CD4-positive, alpha-beta T cell treated with Interleukin-4 for 1 hour (primary cell): Measurements from ENCODE around the gene CD72.
"Not testable (repeated sequence)": the region's sequence is repeated elsewhere in the genome, so short reads cannot be mapped to it uniquely, and the experiment has no call there.

Source experiments
- DNase-seq, 2 donors: peaks; one replicate each; pipeline ENCODE4 v3.0.0-alpha.2; 2020 to 2022

Gene CD72

DNA sequence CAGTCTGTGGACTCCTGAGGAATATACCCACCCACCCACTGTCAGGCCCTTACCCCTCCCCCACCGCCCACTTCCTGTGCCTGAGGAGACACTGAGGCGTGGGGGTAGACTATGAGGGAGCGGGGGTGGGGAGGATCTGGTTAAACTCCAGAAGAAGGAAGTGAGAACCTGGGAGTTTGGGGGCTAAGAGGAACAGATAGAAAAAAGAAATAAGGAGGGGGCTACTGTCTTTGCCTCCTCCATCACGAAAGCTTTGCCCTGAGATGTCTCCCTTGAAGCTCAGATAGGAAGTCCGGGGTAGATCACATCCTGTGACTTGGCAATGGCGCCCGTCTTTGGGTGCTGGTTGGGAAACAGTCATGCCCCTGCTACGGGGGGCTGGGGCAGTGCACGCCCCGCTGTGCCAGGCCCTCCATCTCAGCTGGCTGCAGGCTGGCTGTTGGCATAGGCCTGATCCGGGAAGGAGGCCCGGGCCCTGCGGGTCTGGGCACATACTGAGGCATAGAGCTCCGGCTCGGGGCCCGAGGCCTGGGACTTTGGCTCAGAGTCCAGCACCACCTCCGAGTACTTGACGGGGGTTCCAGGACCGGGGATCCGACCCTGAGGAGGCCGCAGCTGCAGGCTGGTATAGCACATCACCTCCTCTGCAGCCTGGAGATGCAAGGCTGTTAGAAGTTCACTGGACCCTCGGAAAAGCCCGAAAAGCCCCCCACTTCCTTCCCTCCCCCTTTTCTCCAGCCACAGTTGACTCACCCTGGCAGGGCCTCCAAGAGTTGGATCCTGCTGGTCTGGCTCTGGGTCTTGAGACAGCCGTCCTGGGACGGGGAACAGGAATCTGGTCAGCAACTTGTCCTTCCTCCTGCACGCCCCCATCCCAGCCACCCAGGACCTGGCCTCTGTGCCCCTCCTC is 31.5 kb upstream of the CD72 start:
- peak in 1 of 2 donors; percentile 46 for DNase-seq

DNA sequence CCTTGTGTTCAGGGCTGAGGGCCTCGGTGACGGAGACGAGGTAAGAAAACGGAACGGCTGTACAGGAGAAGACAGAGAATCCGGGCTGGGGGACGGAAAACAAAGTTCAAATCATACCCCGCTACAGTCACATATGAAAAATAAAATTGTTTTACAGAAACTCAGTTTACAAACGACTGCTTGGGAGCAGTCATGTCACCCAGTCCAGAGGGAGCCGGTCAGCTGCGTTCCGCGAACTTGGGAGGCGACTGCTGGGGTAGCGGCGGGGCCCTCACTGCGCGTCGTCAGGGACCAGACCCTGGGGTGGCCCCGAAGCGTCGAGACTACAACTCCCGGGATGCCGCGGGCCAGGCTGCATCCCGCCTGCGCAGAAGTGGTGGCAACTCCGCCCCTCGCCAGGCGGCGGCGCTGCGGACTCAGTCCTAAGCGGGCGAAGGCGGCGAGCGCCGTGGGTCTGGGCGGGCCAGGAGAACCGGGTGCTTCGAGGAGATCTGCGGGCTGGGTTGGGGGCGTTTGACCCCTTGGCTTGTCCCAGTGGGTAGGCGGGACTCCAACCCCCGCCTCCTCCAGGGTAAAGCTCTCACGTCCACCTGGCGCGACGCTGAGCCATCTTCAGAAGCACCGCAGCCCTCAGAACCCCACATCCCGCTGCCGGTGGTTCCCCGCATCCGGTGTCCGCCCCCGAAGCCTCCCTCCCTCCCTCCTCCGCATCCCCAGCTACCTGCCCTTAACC is 28.5 kb upstream of the CD72 start:
- DNase-seq: peak; percentile 91 to 92

DNA sequence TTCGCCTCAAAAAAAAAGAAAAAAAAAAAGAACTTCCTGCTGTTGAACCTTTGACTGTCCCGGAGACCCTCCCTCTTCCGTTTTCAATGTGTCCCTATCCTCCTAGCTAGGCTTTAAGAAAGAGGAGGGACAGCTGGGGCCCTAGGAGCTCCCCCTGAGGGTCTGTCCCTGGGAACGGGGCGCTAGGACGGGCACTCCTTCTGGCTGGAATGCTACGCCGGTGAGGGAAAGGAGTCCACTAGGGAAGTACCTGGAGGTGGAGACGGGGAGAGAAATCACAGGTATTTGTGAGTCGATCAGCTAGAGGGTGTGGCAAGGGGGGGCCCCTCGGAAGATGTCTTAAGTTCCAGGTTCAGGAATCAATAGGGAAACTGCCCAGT is 27.9 kb upstream of the CD72 start:
- peak in 1 of 2 donors; percentile 33 for DNase-seq

DNA sequence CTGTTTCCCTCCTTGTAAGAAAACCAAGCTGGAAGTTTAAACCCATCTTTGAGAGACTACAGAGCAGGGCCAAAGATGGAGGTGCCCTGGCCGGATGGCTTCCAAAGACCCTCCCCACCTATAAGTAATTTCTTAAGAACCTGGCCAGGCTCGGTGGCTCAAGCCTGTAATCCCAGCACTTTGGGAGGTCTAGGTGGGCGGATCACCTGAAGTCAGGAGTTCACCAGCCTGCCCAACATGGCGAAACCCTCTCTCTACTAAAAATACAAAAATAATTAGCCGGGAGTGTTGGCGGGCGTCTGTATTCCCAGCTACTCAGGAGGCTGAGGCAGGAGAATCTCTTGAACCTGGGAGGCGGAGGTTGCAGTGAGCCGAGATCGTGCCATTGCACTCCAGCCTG is 27.5 kb upstream of the CD72 start:
- DNase-seq: not testable (repeated sequence)

DNA sequence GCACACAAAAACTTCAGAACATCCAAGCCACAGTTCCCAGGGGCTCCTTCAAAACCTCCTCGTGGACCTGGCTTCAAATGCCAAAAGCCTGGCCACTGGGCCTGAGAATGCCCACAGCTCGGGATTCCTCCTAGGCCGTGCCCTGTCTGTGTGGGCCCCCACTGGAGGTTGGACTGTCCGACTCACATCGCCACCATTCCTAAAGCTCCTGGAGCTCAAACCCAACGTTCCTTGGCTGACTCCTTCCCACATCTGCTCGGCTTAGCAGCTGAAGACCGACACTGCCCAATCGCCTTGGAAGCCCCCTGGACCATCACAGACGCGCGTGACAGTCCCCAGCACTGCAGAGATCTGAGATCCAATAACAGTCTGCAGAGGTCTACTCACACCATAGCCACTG is 24.8 kb upstream of the CD72 start:
- no peak for DNase-seq

DNA sequence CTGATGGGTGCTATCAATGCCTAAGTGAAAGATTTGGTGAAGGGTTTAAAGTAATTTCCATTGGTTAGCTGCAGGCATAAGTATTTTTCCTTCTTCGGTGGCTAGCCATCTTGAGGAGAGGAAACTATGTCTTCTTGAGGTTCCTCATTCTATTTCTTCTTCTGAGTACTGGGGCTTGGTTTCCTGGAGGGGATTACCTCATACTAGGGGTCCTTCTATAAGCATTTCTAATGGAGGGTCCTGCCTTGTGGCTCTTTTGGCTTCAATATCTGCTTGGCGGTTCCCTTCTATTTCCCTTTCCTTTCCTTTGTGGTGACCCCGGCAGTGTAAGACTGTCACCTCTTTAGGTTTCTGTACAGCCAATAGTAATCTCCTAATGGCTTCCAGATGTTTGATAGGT is 23.3 kb upstream of the CD72 start:
- not testable (repeated sequence) for DNase-seq

DNA sequence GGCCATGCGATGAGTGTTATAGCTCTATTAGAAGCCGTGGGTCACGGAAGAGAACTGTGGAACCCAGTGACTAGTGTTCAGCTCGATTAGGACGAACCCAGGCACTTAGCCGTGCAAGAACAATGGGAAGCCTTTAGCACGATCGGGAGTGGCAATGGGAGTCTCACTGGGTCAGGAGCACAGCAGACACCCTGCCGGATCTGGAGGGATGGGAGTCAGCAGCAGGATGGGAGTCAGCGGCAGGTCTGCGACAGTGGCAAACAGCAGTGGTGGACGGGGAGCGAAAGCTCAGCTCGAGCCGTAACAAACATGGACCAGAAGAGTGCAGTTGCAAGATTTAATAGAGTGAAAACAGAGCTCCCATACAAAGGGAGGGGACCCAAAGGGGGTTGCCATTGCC is 22.2 kb upstream of the CD72 start:
- peak in 1 of 2 donors; percentile 4 for DNase-seq

DNA sequence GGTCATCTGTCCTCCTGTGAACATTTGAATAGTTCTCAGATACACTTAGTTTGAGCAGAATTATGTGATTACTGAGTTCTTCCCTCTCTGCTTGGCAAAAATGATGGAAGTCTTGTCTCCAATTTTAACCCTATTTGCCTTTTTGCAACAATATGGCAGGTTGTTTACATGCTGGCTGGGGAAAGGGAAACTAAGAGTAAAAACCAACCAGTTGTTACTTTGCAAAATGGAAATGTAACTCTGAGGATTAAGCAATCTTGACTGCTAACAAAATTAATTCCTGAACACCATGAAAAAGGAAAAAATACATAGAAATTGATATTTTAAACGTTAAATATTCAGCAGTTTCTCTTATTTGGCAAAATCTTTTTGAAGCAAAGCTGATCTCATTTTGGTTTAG is 21.4 kb upstream of the CD72 start:
- no peak for DNase-seq

DNA sequence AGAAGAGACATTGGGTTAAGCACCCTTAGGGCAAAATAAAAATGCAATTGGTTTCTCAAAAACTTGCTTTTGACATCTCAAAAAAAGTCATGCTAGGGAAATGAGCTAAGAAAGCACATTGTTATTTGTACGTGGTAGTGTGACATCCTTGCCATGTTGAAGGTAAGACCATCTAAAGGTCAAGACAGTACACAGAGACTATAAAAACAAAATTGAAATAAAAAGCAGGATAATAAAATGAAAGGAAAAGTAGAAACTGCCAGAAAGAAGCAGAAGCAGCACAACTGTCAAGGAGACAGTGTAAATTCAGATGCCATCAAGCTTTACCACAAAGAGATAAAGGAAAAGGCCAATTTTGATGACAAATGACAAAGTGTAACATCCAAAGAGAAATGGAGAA is 21.0 kb upstream of the CD72 start:
- DNase-seq: not testable (repeated sequence)

DNA sequence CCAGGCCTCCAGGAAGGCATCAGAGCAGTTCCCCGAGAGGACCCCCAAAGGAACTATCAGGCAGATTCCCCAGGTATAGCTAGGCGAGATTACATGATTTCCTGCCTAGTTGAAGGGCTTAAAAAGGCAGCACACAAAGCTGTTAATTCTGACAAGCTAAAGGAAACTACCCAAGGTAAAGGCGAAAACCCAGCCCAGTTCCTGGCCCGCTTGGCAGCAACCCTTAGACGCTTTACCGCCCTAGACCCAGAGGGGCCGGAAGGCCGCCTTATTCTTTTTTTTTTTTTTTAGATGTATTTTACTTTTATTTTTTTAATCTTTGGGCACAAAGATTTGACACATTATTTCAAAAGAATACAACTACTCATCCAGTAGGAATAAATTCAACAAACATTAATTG is 20.5 kb upstream of the CD72 start:
- DNase-seq: peak; percentile 50 to 64

DNA sequence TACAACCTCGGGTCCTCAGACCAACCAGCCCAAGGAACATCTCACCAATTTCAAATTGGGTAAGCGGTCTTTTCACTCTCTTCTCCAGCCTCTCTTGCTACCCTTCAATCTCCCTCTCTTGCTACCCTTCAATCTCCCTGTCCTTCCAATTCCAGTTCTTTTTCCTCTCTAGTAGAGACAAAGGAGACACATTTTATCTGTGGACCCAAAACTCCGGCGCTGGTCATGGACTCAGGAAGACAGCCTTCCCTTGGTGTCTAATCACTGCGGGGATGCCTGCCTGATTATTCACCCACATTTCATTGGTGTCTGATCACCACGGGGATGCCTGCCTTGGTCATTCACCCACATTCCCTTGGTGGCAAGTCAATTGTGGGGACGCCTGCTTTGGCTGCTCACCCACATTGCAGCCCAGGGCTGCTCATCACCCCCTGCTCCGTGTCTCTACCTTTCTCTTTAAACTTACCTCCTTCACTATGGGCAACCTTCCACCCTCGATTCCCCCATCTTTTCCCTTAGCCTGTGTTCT is 19.3 kb upstream of the CD72 start:
- DNase-seq: not testable (repeated sequence)

DNA sequence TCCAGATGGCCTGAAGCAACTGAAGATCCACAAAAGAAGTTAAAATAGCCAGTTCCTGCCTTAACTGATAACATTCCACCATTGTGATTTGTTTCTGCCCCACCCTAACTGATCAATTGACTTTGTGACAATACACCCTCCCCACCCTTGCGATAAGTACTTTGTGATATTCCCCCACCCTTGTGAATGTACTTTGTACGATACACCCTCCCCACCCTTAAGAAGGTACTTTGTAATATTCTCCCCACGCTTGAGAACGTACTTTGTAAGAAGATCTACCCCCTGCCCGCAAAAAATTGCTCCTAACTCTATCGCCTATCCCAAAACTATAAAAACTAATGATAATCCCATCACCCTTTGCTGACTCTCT is 18.6 kb upstream of the CD72 start:
- not testable (repeated sequence) for DNase-seq

DNA sequence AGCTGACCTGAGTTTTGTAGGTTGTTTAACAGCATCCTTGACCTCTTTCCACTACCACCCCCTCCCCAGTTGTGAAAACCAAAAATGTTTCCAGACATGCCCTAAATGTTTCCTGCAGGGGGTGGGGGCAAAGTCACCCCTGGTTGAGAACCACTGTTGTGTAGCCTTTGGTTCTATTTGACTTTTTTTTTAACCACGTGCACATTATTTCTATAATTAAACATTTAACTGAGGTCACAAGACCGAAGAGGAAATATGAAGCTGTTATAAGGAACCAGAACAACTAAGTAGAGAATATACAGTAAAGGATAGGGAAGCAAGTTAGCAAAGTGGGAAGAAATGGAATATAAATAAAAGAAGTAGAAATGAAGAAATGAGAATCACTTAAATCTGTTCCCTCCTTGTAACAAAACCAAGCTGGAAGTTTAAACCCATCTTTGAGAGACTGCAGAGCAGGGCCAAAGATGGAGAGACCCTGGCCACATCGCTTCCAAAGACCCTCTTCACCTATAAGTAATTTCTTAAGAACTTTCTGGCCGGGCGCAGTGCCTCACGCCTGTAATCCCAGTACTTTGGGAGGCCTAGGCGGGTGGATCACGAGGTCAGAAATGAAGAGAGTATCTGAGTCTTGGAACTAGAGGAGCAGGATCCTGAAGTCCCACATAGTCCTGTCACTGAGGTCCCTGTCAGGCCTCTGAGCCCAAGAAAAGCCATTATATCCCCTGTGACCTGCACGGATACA is 18.1 kb upstream of the CD72 start:
- peak in 1 of 2 donors; percentile 35 for DNase-seq

DNA sequence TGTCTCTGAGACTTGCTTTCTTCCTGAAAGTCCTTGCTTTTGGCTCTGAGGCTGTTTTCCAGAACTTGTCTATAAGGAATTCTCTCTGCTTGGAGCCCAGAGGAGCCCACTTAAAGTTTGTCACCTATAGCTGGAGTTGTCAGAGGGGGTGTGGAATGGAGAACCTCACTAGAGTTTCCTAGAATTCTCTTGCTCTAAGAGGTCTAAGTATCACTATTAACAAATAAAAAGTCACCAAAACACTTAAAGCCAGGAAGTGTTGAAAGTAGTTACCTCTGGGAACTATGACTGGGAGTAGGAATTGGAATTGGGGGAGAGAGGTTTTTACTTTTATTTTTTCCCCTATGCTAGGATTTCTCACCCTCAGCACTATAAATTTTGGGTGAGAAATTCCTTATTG is 17.5 kb upstream of the CD72 start:
- no peak for DNase-seq

DNA sequence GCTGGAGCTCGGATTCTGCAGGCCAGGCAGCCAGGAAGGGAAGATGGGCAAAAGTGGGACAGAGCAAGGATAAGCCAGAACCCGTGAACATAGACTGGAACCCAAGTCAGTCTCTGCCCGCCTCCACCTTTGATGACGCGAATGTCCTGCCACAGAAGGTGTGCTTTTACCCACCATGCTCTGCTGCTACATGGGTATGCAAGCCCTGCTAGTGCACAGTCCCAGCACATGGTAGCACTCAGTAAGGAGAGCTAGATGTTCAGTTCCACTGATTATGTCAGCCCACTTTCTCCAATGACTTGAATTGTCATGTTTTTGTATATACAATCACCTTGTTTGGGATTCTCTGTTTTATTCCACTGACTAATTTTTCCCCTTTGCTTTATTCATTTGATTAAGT is 11.4 kb upstream of the CD72 start:
- no peak for DNase-seq

DNA sequence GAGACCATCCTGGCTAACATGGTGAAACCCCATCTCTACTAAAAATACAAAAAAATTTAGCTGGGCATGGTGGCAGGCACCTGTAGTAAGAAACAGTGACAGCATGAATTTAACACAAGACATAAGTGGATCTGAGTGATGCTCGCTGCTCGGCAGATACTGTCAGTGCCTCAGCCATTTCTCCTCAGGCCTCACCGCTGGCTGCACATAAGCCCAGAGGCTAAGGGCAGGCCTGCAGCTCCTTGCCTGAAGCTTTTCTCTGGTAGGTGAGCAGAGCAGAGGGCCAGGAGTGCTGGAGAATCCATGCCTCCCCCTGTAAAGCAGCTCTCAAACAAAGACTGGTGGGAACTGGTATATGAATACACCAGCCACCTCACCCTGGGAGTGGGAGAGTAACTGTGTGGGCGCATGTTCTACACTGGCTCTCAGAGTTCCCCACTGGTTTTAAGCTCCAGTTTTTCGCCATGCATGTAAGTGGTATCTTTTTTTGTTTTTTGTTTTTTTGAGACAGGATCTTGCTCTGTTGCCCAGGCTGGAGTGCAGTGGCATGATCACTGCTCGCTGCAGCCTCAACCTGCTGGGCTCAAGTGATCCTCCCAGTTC is 10.3 kb upstream of the CD72 start:
- DNase-seq: no peak

DNA sequence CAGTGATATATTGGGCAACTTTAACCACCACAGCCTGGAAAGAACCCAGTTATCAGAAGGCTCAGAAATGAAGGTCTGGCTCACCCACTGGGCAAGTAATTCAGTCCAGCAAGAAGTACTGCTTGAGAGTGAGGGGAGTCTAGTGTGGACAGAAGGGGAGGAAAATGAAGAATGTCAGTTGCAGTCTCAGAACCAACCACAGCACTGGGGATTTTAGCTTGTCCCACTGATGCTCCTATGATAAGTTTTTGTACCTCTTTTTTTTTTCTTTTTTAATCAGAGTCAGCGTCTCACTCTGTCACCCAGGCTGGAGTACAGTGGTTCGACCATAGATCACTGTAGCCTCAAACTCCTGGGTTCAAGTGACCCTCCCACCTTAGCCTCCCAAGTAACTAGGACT is 9.4 kb upstream of the CD72 start:
- no peak for DNase-seq

DNA sequence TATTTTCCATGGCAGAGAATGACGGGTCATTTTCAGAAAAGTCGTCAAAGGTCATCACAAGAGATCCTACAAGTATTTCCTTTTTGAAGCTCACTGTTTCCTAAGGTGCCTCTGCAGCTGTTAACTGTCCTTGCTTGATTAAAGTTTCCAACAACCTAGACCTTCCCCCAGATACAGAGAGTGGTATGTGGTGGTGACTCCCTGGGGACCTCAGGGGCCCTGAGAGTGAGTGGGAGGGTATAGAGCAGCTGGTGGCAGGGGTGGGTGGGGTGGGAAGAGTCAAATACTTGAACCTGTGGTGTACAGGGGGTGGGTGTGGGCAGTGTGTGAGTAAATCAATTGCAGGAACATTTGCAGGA is 1.6 kb upstream of the CD72 start:
- peak in 1 of 2 donors; percentile 56 for DNase-seq

DNA sequence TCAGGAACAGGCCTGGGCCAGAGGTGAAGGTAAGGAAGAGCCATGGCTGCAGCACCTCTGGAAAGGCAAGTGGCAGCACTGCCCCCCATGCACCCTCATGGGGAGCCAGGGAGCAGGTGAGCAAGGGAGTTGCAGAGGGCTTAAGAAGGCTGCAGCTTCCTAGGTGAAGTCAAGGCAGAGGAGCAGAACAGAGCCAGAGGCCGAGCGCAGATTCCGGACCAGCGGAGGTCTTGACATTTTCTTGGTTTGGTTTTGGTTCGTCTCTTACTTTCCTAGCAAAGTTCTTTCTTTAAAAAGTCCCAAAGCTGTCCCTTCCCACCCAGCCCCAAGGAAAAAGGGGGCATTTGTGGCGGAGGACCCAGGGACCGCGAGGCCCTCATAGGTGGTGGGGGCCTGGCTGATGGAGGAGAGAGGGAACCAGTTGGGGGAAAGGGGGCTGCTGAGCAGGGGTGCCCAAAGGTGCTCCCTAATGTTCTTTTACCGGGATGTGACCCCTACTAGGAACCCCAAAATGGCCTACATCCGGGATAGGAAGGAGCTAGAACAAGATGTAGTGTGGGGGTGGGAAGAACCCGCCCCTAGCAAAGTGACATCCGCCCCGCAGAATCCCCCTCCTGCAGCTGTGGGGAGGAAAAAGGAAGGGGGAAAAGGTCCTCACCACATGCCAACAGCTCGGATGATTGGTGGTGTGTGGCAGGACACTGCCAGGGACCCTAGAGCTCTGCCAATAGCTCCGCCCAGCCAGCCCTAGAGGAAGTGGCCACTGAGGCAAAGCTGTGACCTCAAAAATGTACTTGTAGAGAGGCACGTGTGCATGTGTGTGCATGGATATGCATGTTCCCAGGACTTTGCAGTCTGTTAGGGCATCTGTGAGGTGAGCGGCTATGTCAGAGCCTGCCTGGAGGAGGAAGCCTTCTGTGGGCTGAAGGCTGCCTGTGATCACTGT is 914 bp upstream of the CD72 start:
- peak; percentile 65 to 71 for DNase-seq

DNA sequence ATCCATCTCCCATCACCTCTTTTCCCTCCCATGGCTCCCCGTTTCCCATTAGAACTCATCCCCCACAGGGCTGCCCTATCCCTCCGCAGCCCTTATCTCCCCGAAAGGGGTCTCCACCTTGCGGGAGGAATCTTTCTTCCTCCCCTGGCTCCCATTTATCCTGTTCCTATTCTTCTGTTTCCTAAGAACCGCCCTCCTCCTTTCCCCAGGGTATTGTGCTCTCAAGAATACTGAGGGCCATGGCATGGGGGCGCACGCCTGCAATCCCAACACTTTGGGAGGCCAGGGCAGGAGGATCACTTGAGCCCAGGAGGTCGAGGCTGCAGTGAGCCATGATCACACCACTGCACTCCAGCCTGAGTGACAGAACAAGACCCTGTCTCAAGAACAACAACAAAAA is 665 bp downstream of the CD72 start:
- no peak for DNase-seq

DNA sequence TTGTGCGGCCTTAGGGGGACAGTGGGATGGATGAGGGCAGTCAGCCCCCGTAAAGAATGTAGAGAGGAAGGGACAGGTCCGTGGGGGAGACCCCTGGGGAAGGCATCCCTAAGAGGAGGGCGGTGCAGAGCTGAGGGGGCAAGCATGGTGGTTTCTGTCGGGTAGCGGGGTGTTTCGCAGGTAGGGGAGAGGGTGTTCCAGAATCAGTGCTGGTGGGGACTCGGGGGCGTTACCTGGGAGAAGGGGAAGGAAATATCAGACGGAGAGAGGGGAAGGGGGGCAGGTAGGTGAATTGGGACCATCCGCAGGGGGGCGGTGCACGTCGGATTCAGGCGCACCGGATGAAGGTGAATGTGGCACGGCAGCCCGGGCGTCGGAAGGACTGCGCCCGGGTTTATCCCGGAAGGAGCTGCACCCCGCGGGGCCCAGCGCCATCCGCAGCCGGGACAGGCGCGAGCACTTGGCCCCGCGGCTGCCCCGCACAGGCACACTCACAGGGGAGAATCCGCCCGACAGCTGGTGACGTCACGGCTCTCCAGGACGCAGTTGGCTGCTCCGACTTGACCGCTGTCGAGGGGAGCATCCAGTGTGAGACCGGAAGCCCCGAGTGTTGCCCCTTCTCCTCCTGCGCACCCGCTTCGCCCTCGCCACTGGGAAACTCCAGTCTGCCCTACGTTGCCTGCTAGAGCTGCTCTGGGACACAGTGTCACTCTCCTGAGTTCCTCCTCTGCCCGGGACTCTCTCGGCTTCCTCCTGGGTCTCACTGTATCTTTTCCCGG is 1.3 kb downstream of the CD72 start:
- peak; percentile 82 to 87 for DNase-seq
